Breast epithelium (tissue), 3 donors: ENCODE measurements around the gene ACACB.

Source experiments
- POLR2A ChIP-seq: fragments of 450-650 bp; IDR thresholded peaks from one replicate; pipeline ENCODE4 v1.6.1; 2016; ENCODE audit warnings: antibody characterized with exemption, mild to moderate bottlenecking, moderate library complexity
- TF ChIP-seq, protein P1 (sequence below), 3 donors: fragments of 450-650 bp; IDR thresholded peaks; one replicate each; pipeline ENCODE4 v1.5.1; 2016 to 2017; ENCODE audit warnings: antibody characterized with exemption in 3 of 3, mild to moderate bottlenecking in 3 of 3, moderate library complexity in 3 of 3

- TF ChIP-seq, protein P1, sequence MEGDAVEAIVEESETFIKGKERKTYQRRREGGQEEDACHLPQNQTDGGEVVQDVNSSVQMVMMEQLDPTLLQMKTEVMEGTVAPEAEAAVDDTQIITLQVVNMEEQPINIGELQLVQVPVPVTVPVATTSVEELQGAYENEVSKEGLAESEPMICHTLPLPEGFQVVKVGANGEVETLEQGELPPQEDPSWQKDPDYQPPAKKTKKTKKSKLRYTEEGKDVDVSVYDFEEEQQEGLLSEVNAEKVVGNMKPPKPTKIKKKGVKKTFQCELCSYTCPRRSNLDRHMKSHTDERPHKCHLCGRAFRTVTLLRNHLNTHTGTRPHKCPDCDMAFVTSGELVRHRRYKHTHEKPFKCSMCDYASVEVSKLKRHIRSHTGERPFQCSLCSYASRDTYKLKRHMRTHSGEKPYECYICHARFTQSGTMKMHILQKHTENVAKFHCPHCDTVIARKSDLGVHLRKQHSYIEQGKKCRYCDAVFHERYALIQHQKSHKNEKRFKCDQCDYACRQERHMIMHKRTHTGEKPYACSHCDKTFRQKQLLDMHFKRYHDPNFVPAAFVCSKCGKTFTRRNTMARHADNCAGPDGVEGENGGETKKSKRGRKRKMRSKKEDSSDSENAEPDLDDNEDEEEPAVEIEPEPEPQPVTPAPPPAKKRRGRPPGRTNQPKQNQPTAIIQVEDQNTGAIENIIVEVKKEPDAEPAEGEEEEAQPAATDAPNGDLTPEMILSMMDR (IDR thresholded peaks at IDR 0.05) = no peak
- no peak for TF ChIP-seq POLR2A
These were observed 113.8 kb downstream of the ACACB start for GRCh38 chr12:109230193-109230592.
